SK-N-SH (cell line): ENCODE data around the gene NSUN7. TPM values are rescaled to one million over a fixed set of nuclear protein-coding genes. Genes with fewer than 3 reads are reported as not detected.
"Not testable (repeated sequence)": the region's sequence is repeated elsewhere in the genome, so short reads cannot be mapped to it uniquely, and the experiment has no call there.

Source experiments
- CTCF ChIA-PET: fragments of 300-600, 350-600 bp; formaldehyde crosslinking; extraction: SDS; loops from one replicate; lab custom pipeline; 2021; lab: Yijun Ruan, JAX
- POLR2A ChIA-PET: fragments of 350-600 bp; sonication (Branson Sonifier 250); formaldehyde crosslinking; extraction: SDS; loops from one replicate; lab custom pipeline; 2020; ENCODE audit warnings: antibody characterized with exemption, inconsistent platforms; lab: Yijun Ruan, JAX
- DNase-seq: peaks from one replicate; pipeline ENCODE4 v3.0.0; 2012
- H2AFZ ChIP-seq: fragments of 200-600 bp; sonication (generic); 2 replicates; pipeline ENCODE4 v1.8.1; 2016; ENCODE audit warnings: antibody characterized with exemption, mild to moderate bottlenecking, low read depth
- H3F3A ChIP-seq: fragments of 200-600 bp; sonication (generic); replicated peaks from 2 replicates; pipeline ENCODE3; 2016; ENCODE audit warnings: antibody characterized with exemption, mild to moderate bottlenecking; ENCODE audit not compliant: insufficient read depth
- H3K27ac ChIP-seq, 2 experiments: fragments of 200-500 bp in 1 of 2; fragments of 200-600 bp in 1 of 2; sonication (Bioruptor generic) in 1 of 2; sonication (generic), shearing (Covaris generic) in 1 of 2; 2 replicates each; pipeline versions ENCODE4 v1.5.1 to v1.6.1; 2014 to 2016; ENCODE audit warnings: low read depth in 2 of 2, inconsistent platforms in 1 of 2, low read length in 1 of 2, mild to moderate bottlenecking in 1 of 2, mixed read lengths in 1 of 2
- H3K27me3 ChIP-seq: fragments of 200-600 bp; sonication (generic), shearing (Covaris generic); 2 replicates; pipeline ENCODE4 v1.6.1; 2016; ENCODE audit warnings: mixed run types; ENCODE audit not compliant: insufficient read depth
- H3K36me3 ChIP-seq, 2 experiments: fragments of 200-500 bp in 1 of 2; fragments of 200-600 bp in 1 of 2; sonication (Bioruptor generic) in 1 of 2; sonication (generic) in 1 of 2; replicated peaks in 1 of 2; 2 replicates each; pipeline versions ENCODE3 to v1.5.1; 2014 to 2016; ENCODE audit warnings: low read length in 1 of 2, mild to moderate bottlenecking in 1 of 2; ENCODE audit not compliant: insufficient read depth in 2 of 2, control insufficient read depth in 1 of 2
- H3K4me1 ChIP-seq, 2 experiments: fragments of 200-500 bp in 1 of 2; fragments of 200-600 bp in 1 of 2; sonication (Bioruptor generic) in 1 of 2; sonication (generic), shearing (Covaris generic) in 1 of 2; 2 replicates each; pipeline versions ENCODE4 v1.5.1 to v1.6.1; 2014 to 2016; ENCODE audit warnings: low read depth in 1 of 2, low read length in 1 of 2, mixed run types in 1 of 2; ENCODE audit not compliant: insufficient read depth in 2 of 2, control insufficient read depth in 1 of 2
- H3K4me2 ChIP-seq: fragments of 200-600 bp; sonication (generic), shearing (Covaris generic); 2 replicates; pipeline ENCODE4 v1.6.1; 2017; ENCODE audit warnings: mixed run types
- H3K4me3 ChIP-seq, 2 experiments: fragments of 200-500 bp in 1 of 2; fragments of 200-600 bp in 1 of 2; sonication (Bioruptor generic) in 1 of 2; sonication (generic), shearing (Covaris generic) in 1 of 2; 2 replicates each; pipeline versions ENCODE4 v1.5.1 to v1.8.1; 2014 to 2016; ENCODE audit warnings: low read depth in 2 of 2, inconsistent platforms in 1 of 2, low read length in 1 of 2, mild to moderate bottlenecking in 1 of 2, mixed read lengths in 1 of 2, moderate library complexity in 1 of 2
- H3K79me2 ChIP-seq: fragments of 200-600 bp; sonication (generic); 2 replicates; pipeline ENCODE4 v1.8.1; 2017; ENCODE audit warnings: mild to moderate bottlenecking; ENCODE audit not compliant: insufficient read depth
- H3K9ac ChIP-seq: fragments of 200-600 bp; sonication (generic); 2 replicates; pipeline ENCODE4 v1.6.1; 2017; ENCODE audit warnings: mixed run types
- H3K9me2 ChIP-seq: fragments of 200-600 bp; sonication (generic); 2 replicates; pipeline ENCODE4 v1.6.1; 2017; ENCODE audit warnings: mixed run types
- H3K9me3 ChIP-seq: fragments of 200-600 bp; sonication (generic); 2 replicates; pipeline ENCODE4 v1.6.1; 2017; ENCODE audit warnings: mixed run types, mild to moderate bottlenecking, moderate library complexity
- H4K20me1 ChIP-seq: fragments of 200-600 bp; sonication (generic); 2 replicates; pipeline ENCODE4 v1.6.1; 2017; ENCODE audit warnings: mild to moderate bottlenecking, mixed run types; ENCODE audit not compliant: insufficient read depth
- ELF1 ChIP-seq: IDR thresholded peaks from 2 replicates; pipeline ENCODE4 v1.4.0; 2012
- EZH2phosphoT487 ChIP-seq: fragments of 200-600 bp; sonication (generic); IDR thresholded peaks from 2 replicates; pipeline ENCODE4 v1.6.1; 2017; ENCODE audit warnings: low read depth, mixed run types, mild to moderate bottlenecking, antibody characterized with exemption, moderate library complexity, borderline replicate concordance
- FOXJ3 ChIP-seq: sonication (generic); formaldehyde crosslinking; IDR thresholded peaks from 2 replicates; pipeline ENCODE4 v1.5.1; 2020; ENCODE audit warnings: mild to moderate bottlenecking, missing genetic modification reagents
- FOXM1 ChIP-seq: IDR thresholded peaks from 2 replicates; pipeline ENCODE4 v1.4.0; 2012; ENCODE audit warnings: low read depth, mild to moderate bottlenecking
- POLR2AphosphoS5 ChIP-seq: IDR thresholded peaks from 2 replicates; pipeline ENCODE4 v1.6.1; 2012; ENCODE audit warnings: low read depth, low read length
- RFX5 ChIP-seq: IDR thresholded peaks from 2 replicates; pipeline ENCODE4 v1.6.1; 2012; ENCODE audit warnings: mild to moderate bottlenecking, improper control_type of control experiment, low read length
- RXRA ChIP-seq: IDR thresholded peaks from 2 replicates; pipeline ENCODE4 v1.4.0; 2012; ENCODE audit warnings: low read depth, mild to moderate bottlenecking, borderline replicate concordance
- SIN3A ChIP-seq: IDR thresholded peaks from 2 replicates; pipeline ENCODE4 v1.6.1; 2012; ENCODE audit warnings: low read depth, mild to moderate bottlenecking, low read length, moderate library complexity, borderline replicate concordance
- TEAD4 ChIP-seq: IDR thresholded peaks from 2 replicates; pipeline ENCODE4 v1.4.0; 2012; ENCODE audit warnings: mild to moderate bottlenecking, borderline replicate concordance; ENCODE audit not compliant: insufficient read depth
- WGBS: methylation state at CpG from one replicate; pipeline ENCODE4 v1.1.6; 2017; ENCODE audit warnings: low lambda C conversion rate; 5-methylcytosine and 5-hydroxymethylcytosine counted together
- polyA plus RNA-seq, 3 experiments: library from polyadenylated mRNA; depleted of rRNA; stranded (reverse); fragments of >200 nt; gene quantifications; 2 replicates each; pipeline ENCODE4 v1.2.3, GENCODE V29; 2012
- TF ChIP-seq, protein P1 (sequence below): IDR thresholded peaks from 2 replicates; pipeline ENCODE4; 2012
- TF ChIP-seq, protein P2 (sequence below): IDR thresholded peaks from 2 replicates; pipeline ENCODE4 v1.4.0; 2012; ENCODE audit warnings: low read depth, borderline replicate concordance
- TF ChIP-seq, protein P3 (sequence below): fragments of 150-350 bp; IDR thresholded peaks from 2 replicates; pipeline ENCODE4 v1.6.1; 2017; ENCODE audit warnings: antibody characterized with exemption, low read length, low read depth, borderline replicate concordance
- TF ChIP-seq, protein P4 (sequence below): fragments of 200-600 bp; sonication (generic); IDR thresholded peaks from 2 replicates; pipeline ENCODE4 v1.6.1; 2017; ENCODE audit warnings: antibody characterized with exemption, mild to moderate bottlenecking, moderate library complexity
- TF ChIP-seq, protein P5 (sequence below): fragments of 150-350 bp; IDR thresholded peaks from 2 replicates; pipeline ENCODE4 v1.6.1; 2016; ENCODE audit warnings: mild to moderate bottlenecking, low read depth, low read length

The NSUN7 gene
- polyA plus RNA-seq, 1 of the 3 experiments (the other 2 are of a cell fraction) = 0.28 TPM

DNA sequence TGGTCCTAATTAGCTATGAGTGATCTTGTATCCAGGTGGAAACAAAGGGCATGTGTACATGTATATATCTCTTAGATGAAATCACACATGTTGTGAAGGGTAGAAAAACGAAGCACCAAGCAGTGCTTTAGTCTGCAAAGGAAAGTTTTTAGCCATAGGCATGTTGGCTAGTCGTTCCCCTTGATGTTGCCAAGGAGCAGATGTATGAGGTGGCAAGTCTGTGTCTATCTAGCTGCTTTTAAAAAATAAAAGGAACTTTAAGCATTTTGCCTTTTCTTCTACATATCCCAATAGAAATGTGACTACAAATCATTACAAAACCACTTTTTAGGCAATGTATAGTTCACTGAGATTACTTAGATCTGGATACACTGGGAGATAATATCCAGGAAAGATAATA is 63.1 kb downstream of the NSUN7 start:
- H2AFZ ChIP-seq = no peak overlapping the region
- no peak overlapping the region for H3K4me2 ChIP-seq
- 90% methylated on average over 2 of the region's 2 CpGs for WGBS
- no peaks in the 10 kb centered on the region for H3K9me3 ChIP-seq
- no peaks in the 10 kb centered on the region for H3K27me3 ChIP-seq
- no peak for DNase-seq
- CTCF ChIA-PET = interaction anchor here (1.4 kb wide), 1 partner anchor 28 kb away, joined by 4 read pairs; no protein-coding TSS in a partner anchor
- no peaks in the 10 kb centered on the region for H3K9me2 ChIP-seq
- peaks cover 3% of the 10 kb centered on the region for H3F3A ChIP-seq
- peaks cover 49 to 55% of the 10 kb centered on the region in 2 experiments for H3K36me3 ChIP-seq
- H3K79me2 ChIP-seq = no peaks in the 10 kb centered on the region
- H3K4me3 ChIP-seq = no peak overlapping the region
- no peak for TF ChIP-seq FOXJ3 (CRISPR knock-in tag)
- no peak for TF ChIP-seq RXRA
- TF ChIP-seq, protein P1, sequence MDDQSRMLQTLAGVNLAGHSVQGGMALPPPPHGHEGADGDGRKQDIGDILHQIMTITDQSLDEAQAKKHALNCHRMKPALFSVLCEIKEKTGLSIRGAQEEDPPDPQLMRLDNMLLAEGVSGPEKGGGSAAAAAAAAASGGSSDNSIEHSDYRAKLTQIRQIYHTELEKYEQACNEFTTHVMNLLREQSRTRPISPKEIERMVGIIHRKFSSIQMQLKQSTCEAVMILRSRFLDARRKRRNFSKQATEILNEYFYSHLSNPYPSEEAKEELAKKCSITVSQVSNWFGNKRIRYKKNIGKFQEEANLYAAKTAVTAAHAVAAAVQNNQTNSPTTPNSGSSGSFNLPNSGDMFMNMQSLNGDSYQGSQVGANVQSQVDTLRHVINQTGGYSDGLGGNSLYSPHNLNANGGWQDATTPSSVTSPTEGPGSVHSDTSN = no peak
- TF ChIP-seq, protein P2, sequence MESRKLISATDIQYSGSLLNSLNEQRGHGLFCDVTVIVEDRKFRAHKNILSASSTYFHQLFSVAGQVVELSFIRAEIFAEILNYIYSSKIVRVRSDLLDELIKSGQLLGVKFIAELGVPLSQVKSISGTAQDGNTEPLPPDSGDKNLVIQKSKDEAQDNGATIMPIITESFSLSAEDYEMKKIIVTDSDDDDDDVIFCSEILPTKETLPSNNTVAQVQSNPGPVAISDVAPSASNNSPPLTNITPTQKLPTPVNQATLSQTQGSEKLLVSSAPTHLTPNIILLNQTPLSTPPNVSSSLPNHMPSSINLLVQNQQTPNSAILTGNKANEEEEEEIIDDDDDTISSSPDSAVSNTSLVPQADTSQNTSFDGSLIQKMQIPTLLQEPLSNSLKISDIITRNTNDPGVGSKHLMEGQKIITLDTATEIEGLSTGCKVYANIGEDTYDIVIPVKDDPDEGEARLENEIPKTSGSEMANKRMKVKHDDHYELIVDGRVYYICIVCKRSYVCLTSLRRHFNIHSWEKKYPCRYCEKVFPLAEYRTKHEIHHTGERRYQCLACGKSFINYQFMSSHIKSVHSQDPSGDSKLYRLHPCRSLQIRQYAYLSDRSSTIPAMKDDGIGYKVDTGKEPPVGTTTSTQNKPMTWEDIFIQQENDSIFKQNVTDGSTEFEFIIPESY = no peak
- TF ChIP-seq POLR2AphosphoS5 = no peak
- no peak for TF ChIP-seq RFX5
- TF ChIP-seq SIN3A = no peak
- TF ChIP-seq, protein P3, sequence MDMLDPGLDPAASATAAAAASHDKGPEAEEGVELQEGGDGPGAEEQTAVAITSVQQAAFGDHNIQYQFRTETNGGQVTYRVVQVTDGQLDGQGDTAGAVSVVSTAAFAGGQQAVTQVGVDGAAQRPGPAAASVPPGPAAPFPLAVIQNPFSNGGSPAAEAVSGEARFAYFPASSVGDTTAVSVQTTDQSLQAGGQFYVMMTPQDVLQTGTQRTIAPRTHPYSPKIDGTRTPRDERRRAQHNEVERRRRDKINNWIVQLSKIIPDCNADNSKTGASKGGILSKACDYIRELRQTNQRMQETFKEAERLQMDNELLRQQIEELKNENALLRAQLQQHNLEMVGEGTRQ = no peak
- no peak for TF ChIP-seq EZH2phosphoT487
- TF ChIP-seq, protein P4, sequence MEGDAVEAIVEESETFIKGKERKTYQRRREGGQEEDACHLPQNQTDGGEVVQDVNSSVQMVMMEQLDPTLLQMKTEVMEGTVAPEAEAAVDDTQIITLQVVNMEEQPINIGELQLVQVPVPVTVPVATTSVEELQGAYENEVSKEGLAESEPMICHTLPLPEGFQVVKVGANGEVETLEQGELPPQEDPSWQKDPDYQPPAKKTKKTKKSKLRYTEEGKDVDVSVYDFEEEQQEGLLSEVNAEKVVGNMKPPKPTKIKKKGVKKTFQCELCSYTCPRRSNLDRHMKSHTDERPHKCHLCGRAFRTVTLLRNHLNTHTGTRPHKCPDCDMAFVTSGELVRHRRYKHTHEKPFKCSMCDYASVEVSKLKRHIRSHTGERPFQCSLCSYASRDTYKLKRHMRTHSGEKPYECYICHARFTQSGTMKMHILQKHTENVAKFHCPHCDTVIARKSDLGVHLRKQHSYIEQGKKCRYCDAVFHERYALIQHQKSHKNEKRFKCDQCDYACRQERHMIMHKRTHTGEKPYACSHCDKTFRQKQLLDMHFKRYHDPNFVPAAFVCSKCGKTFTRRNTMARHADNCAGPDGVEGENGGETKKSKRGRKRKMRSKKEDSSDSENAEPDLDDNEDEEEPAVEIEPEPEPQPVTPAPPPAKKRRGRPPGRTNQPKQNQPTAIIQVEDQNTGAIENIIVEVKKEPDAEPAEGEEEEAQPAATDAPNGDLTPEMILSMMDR = no peak
- TF ChIP-seq ELF1 = no peak
- TF ChIP-seq, protein P5, sequence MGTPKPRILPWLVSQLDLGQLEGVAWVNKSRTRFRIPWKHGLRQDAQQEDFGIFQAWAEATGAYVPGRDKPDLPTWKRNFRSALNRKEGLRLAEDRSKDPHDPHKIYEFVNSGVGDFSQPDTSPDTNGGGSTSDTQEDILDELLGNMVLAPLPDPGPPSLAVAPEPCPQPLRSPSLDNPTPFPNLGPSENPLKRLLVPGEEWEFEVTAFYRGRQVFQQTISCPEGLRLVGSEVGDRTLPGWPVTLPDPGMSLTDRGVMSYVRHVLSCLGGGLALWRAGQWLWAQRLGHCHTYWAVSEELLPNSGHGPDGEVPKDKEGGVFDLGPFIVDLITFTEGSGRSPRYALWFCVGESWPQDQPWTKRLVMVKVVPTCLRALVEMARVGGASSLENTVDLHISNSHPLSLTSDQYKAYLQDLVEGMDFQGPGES = no peak
- TF ChIP-seq FOXM1 = no peak
- no peak for TF ChIP-seq TEAD4
- no peaks in the 10 kb centered on the region for H4K20me1 ChIP-seq
- H3K9ac ChIP-seq = no peak overlapping the region
- POLR2A ChIA-PET = no interaction called here
- no peak overlapping the region for H3K27ac ChIP-seq
- H3K4me1 ChIP-seq = no peaks in the 10 kb centered on the region

DNA sequence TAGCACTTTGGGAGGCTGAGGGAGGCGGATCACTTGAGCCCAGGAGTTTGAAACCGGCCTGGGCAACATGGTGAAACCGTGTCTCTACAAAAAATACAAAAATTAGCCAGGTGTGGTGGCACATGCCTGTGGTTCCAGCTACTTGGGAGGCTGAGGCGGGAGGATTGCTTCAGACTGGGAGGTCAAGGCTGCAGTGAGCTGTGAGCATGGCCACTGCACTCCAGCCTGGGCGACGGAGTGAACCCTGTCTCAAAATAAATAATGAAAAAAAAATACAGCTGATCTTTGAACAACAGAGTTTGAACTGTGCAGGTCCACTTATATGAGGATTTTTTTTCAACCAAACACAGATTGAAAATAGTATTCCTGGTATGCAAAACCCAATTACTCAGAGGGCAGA is 67.4 kb downstream of the NSUN7 start:
- H3K4me1 ChIP-seq, POLR2A ChIA-PET, H3K79me2 ChIP-seq, H2AFZ ChIP-seq, H3K9me3 ChIP-seq, H3K27ac ChIP-seq, H3K9ac ChIP-seq, H3K4me3 ChIP-seq, H4K20me1 ChIP-seq, DNase-seq, H3F3A ChIP-seq, H3K9me2 ChIP-seq, CTCF ChIA-PET, H3K27me3 ChIP-seq, H3K4me2 ChIP-seq: not testable (repeated sequence)
- H3K36me3 ChIP-seq = peaks cover 57 to 66% of the 10 kb centered on the region in 2 experiments
- 94% methylated on average over 6 of the region's 6 CpGs for WGBS
